PC-3 (cell line): Measurements from ENCODE around the gene TEX30.

Source experiments
- EZH2phosphoT487 ChIP-seq: fragments of 300-600 bp; sonication (generic); IDR thresholded peaks from 2 replicates; pipeline ENCODE4 v1.6.1; 2018; ENCODE audit warnings: mild to moderate bottlenecking, antibody characterized with exemption, low read length, borderline replicate concordance
- TF ChIP-seq, protein P1 (sequence below): fragments of 300-600 bp; sonication (generic); conservative IDR thresholded peaks from 2 replicates; pipeline ENCODE4 v1.5.1; 2017; ENCODE audit warnings: antibody characterized with exemption, low read depth, mild to moderate bottlenecking, low read length

DNA sequence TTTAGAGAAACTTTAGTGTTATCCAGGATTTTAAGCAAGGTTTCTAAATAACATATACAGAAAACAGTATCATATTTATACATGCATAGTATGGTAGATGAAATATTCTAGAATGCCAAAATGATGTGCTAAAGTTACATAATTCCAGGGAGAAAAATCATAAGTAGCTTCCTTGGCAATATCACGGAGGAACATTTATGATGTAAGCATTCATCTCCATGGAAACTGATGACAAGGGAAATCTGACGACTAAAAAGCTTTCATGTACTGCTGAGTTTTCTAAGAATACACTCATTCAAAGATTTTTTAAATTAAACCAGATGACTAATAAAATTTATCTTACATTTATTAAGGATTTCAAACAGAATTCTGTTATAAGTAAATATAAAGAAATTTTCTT lies 4.7 kb downstream of the TEX30 start:
- TF ChIP-seq, protein P1, sequence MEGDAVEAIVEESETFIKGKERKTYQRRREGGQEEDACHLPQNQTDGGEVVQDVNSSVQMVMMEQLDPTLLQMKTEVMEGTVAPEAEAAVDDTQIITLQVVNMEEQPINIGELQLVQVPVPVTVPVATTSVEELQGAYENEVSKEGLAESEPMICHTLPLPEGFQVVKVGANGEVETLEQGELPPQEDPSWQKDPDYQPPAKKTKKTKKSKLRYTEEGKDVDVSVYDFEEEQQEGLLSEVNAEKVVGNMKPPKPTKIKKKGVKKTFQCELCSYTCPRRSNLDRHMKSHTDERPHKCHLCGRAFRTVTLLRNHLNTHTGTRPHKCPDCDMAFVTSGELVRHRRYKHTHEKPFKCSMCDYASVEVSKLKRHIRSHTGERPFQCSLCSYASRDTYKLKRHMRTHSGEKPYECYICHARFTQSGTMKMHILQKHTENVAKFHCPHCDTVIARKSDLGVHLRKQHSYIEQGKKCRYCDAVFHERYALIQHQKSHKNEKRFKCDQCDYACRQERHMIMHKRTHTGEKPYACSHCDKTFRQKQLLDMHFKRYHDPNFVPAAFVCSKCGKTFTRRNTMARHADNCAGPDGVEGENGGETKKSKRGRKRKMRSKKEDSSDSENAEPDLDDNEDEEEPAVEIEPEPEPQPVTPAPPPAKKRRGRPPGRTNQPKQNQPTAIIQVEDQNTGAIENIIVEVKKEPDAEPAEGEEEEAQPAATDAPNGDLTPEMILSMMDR = no peak
- no peak for TF ChIP-seq EZH2phosphoT487
